Measurements from ENCODE around the gene SUGT1. TPM values are rescaled to one million over a fixed set of nuclear protein-coding genes. Genes with fewer than 3 reads are reported as not detected.
"Not testable (repeated sequence)": the region's sequence is repeated elsewhere in the genome, so short reads cannot be mapped to it uniquely, and the experiment has no call there.

SUGT1 gene
- total RNA-seq, 3 donors from 2014 or later, result 24.6 to 40.8 (median 29.1) TPM

GRCh38 chr13:52670726-52671125 lies 18.1 kb downstream of the SUGT1 start:
- Histone ChIP-seq H3K4me3 (no peak overlapping the region), H3K36me3 (no peaks in the 10 kb centered on the region), H3K9me3 (no peaks in the 10 kb centered on the region), H3K27ac (no peak overlapping the region), H3K4me1 (no peaks in the 10 kb centered on the region), H3K27me3 (no peaks in the 10 kb centered on the region)
- DNase-seq (ENCODE audit: low spot score in 2 of 2), result no peak
- intact Hi-C loops (cut with DNase I; ENCODE audit: low total_unique reads), result no loop called here
- no peak for TF ChIP-seq CTCF (IDR thresholded peaks at IDR 0.05)
- no peak for TF ChIP-seq POLR2AphosphoS5 (IDR thresholded peaks at IDR 0.05)
- no peak for TF ChIP-seq POLR2A (IDR thresholded peaks at IDR 0.05)

GRCh38 chr13:52673465-52673864 lies 20.8 kb downstream of the SUGT1 start:
- Histone ChIP-seq H3K27ac (no peak overlapping the region), H3K27me3 (no peaks in the 10 kb centered on the region), H3K4me1 (no peaks in the 10 kb centered on the region), H3K9me3 (no peaks in the 10 kb centered on the region), H3K4me3 (no peak overlapping the region), H3K36me3 (no peaks in the 10 kb centered on the region)
- TF ChIP-seq POLR2AphosphoS5 (IDR thresholded peaks at IDR 0.05), result no peak
- no peak for TF ChIP-seq POLR2A (IDR thresholded peaks at IDR 0.05)
- TF ChIP-seq CTCF (IDR thresholded peaks at IDR 0.05), result no peak
- intact Hi-C loops (cut with DNase I; ENCODE audit: low total_unique reads), result no loop called here
- DNase-seq (ENCODE audit: low spot score in 2 of 2), result no peak

- Histone ChIP-seq H3K27me3 (no peaks in the 10 kb centered on the region), H3K27ac (no peak overlapping the region), H3K9me3 (no peaks in the 10 kb centered on the region), H3K4me1 (no peaks in the 10 kb centered on the region), H3K4me3 (no peak overlapping the region), H3K36me3 (no peaks in the 10 kb centered on the region)
- DNase-seq (ENCODE audit: low spot score in 2 of 2), result no peak
- TF ChIP-seq POLR2A (IDR thresholded peaks at IDR 0.05), result no peak
- intact Hi-C loops (cut with DNase I; ENCODE audit: low total_unique reads), result no loop called here
These were observed 25.2 kb downstream of the SUGT1 start for GRCh38 chr13:52677823-52678222.

GRCh38 chr13:52685806-52686205 lies 33.2 kb downstream of the SUGT1 start:
- H3K4me3 ChIP-seq; H3K9me3 ChIP-seq; H3K27ac ChIP-seq; intact Hi-C loops (cut with DNase I; ENCODE audit: low total_unique reads); H3K36me3 ChIP-seq; H3K4me1 ChIP-seq; DNase-seq (ENCODE audit: low spot score in 2 of 2); H3K27me3 ChIP-seq: not testable (repeated sequence)

GRCh38 chr13:52686376-52686775 lies 33.7 kb downstream of the SUGT1 start:
- intact Hi-C loops (cut with DNase I; ENCODE audit: low total_unique reads), result no loop called here
- H3K9me3 ChIP-seq, result no peaks in the 10 kb centered on the region
- no peak overlapping the region for H3K27ac ChIP-seq
- no peaks in the 10 kb centered on the region for H3K36me3 ChIP-seq
- no peak overlapping the region for H3K4me3 ChIP-seq
- no peak for DNase-seq (ENCODE audit: low spot score in 2 of 2)
- H3K27me3 ChIP-seq, result no peaks in the 10 kb centered on the region
- H3K4me1 ChIP-seq, result no peaks in the 10 kb centered on the region
- TF ChIP-seq POLR2AphosphoS5 (IDR thresholded peaks at IDR 0.05) (no peak), POLR2A (IDR thresholded peaks at IDR 0.05) (no peak), CTCF (IDR thresholded peaks at IDR 0.05) (no peak)

GRCh38 chr13:52695856-52696255 lies 43.2 kb downstream of the SUGT1 start:
- DNase-seq (ENCODE audit: low spot score in 2 of 2), result no peak
- TF ChIP-seq CTCF (IDR thresholded peaks at IDR 0.05), result no peak
- no peak for TF ChIP-seq POLR2AphosphoS5 (IDR thresholded peaks at IDR 0.05)
- no peak for TF ChIP-seq POLR2A (IDR thresholded peaks at IDR 0.05)
- no peaks in the 10 kb centered on the region for H3K27me3 ChIP-seq
- intact Hi-C loops (cut with DNase I; ENCODE audit: low total_unique reads), result no loop called here
- H3K4me1 ChIP-seq, result no peaks in the 10 kb centered on the region
- H3K27ac ChIP-seq, result no peak overlapping the region
- H3K9me3 ChIP-seq, result no peaks in the 10 kb centered on the region
- H3K36me3 ChIP-seq, result no peaks in the 10 kb centered on the region
- no peak overlapping the region for H3K4me3 ChIP-seq
